Measurements from ENCODE around the gene R3HDM4.
"Not testable (repeated sequence)": the region's sequence is repeated elsewhere in the genome, so short reads cannot be mapped to it uniquely, and the experiment has no call there.

The R3HDM4 gene
- total RNA-seq: 65.7 to 171 (median 83.4) reads per million in 9 experiments

GRCh38 chr19:913080-913748, at the start of gene R3HDM4:
TSS of gene R3HDM4 (minus strand) at chr19:913219. CDS start at chr19:913157, 62 bp downstream.
- H3K27me3 Mint-ChIP-seq: peaks cover 6% of the 10 kb centered on the region in 2 donors
- H3K4me1 Mint-ChIP-seq (ENCODE audit: low read depth in 2 of 2): peaks cover 21 to 22% of the 10 kb centered on the region in 2 donors

GRCh38 chr19:961866-962620, 49.0 kb upstream of the R3HDM4 start:
- Mint-ChIP-seq H3K9me3 (no peaks in the 10 kb centered on the region), H3K36me3 (ENCODE audit: insufficient read depth) (peaks cover 18% of the 10 kb centered on the region), H3K27ac (no peak overlapping the region), H3K4me1 (ENCODE audit: low read depth in 2 of 2) (peaks cover 3 to 4% of the 10 kb centered on the region in 2 donors), H3K27me3 (no peaks in the 10 kb centered on the region), H3K4me3 (no peak overlapping the region)
- DNase-seq (no peak), ATAC-seq (replicated peaks) (no peak)

More at GRCh38 chr19:913080-913748, at the start of gene R3HDM4:
- Mint-ChIP-seq H3K36me3 (ENCODE audit: insufficient read depth) (peaks cover 37% of the 10 kb centered on the region), H3K27ac (peak within 1 kb of the TSS; percentile 77 to 83), H3K4me3 (peak within 1 kb of the TSS; percentile 83 to 84), H3K9me3 (no peaks in the 10 kb centered on the region)
- DNase-seq (peak; percentile 76 to 84 (median 80)), ATAC-seq (replicated peaks) (peak; percentile 66)

- Mint-ChIP-seq H3K27ac (no peak overlapping the region), H3K4me3 (no peak overlapping the region), H3K4me1 (ENCODE audit: low read depth in 2 of 2) (peaks cover 3 to 4% of the 10 kb centered on the region in 2 donors), H3K36me3 (ENCODE audit: insufficient read depth) (peaks cover 9% of the 10 kb centered on the region), H3K9me3 (no peaks in the 10 kb centered on the region), H3K27me3 (no peaks in the 10 kb centered on the region)
- DNase-seq (no peak), ATAC-seq (replicated peaks) (no peak)
These were observed 47.6 kb upstream of the R3HDM4 start for GRCh38 chr19:960601-960938.

GRCh38 chr19:960020-960419, 47.0 kb upstream of the R3HDM4 start:
- H3K27me3 Mint-ChIP-seq: no peaks in the 10 kb centered on the region
- no peaks in the 10 kb centered on the region for H3K9me3 Mint-ChIP-seq
- no peak overlapping the region for H3K27ac Mint-ChIP-seq
- no peak for ATAC-seq (replicated peaks)
- peaks cover 3 to 4% of the 10 kb centered on the region in 2 donors for H3K4me1 Mint-ChIP-seq (ENCODE audit: low read depth in 2 of 2)
- no peak overlapping the region for H3K4me3 Mint-ChIP-seq
- DNase-seq: no peak
- peaks cover 4% of the 10 kb centered on the region for H3K36me3 Mint-ChIP-seq (ENCODE audit: insufficient read depth)

GRCh38 chr19:958967-959855, 46.2 kb upstream of the R3HDM4 start:
- Mint-ChIP-seq H3K36me3 (ENCODE audit: insufficient read depth) (peaks cover 3% of the 10 kb centered on the region), H3K27me3 (no peaks in the 10 kb centered on the region), H3K4me3 (no peak overlapping the region), H3K9me3 (no peaks in the 10 kb centered on the region), H3K4me1 (ENCODE audit: low read depth in 2 of 2) (peaks cover 4 to 6% of the 10 kb centered on the region in 2 donors), H3K27ac (no peak overlapping the region)
- DNase-seq (no peak), ATAC-seq (replicated peaks) (no peak)

- DNase-seq; H3K4me3 Mint-ChIP-seq; H3K36me3 Mint-ChIP-seq (ENCODE audit: insufficient read depth); ATAC-seq (replicated peaks); H3K9me3 Mint-ChIP-seq; H3K27ac Mint-ChIP-seq; H3K27me3 Mint-ChIP-seq: not testable (repeated sequence)
- H3K4me1 Mint-ChIP-seq (ENCODE audit: low read depth in 2 of 2): peaks cover 8 to 16% of the 10 kb centered on the region in 2 donors
These were observed 44.6 kb upstream of the R3HDM4 start for GRCh38 chr19:957578-957977.

GRCh38 chr19:956766-957440, 43.9 kb upstream of the R3HDM4 start:
- peaks cover 8 to 16% of the 10 kb centered on the region in 2 donors for H3K4me1 Mint-ChIP-seq (ENCODE audit: low read depth in 2 of 2)
- H3K36me3 Mint-ChIP-seq (ENCODE audit: insufficient read depth): no peaks in the 10 kb centered on the region
- H3K4me3 Mint-ChIP-seq: no peak overlapping the region
- H3K27me3 Mint-ChIP-seq: no peaks in the 10 kb centered on the region
- no peak for DNase-seq
- H3K9me3 Mint-ChIP-seq: no peaks in the 10 kb centered on the region
- ATAC-seq (replicated peaks): no peak
- H3K27ac Mint-ChIP-seq: no peak overlapping the region

- peaks cover 8 to 21% of the 10 kb centered on the region in 2 donors for H3K4me1 Mint-ChIP-seq (ENCODE audit: low read depth in 2 of 2)
- no peaks in the 10 kb centered on the region for H3K9me3 Mint-ChIP-seq
- no peaks in the 10 kb centered on the region for H3K36me3 Mint-ChIP-seq (ENCODE audit: insufficient read depth)
- no peak overlapping the region for H3K4me3 Mint-ChIP-seq
- ATAC-seq (replicated peaks): no peak
- no peak overlapping the region for H3K27ac Mint-ChIP-seq
- DNase-seq: no peak
- H3K27me3 Mint-ChIP-seq: no peaks in the 10 kb centered on the region
These were observed 43.1 kb upstream of the R3HDM4 start for GRCh38 chr19:955803-956765.

GRCh38 chr19:954672-955494, 41.9 kb upstream of the R3HDM4 start:
- Mint-ChIP-seq H3K36me3 (ENCODE audit: insufficient read depth) (no peaks in the 10 kb centered on the region), H3K4me1 (ENCODE audit: low read depth in 2 of 2) (peaks cover 8 to 21% of the 10 kb centered on the region in 2 donors), H3K27me3 (no peaks in the 10 kb centered on the region), H3K27ac (no peak overlapping the region), H3K9me3 (no peaks in the 10 kb centered on the region), H3K4me3 (no peak overlapping the region)
- ATAC-seq (replicated peaks) (no peak), DNase-seq (no peak)

- Mint-ChIP-seq H3K9me3 (no peaks in the 10 kb centered on the region), H3K36me3 (ENCODE audit: insufficient read depth) (no peaks in the 10 kb centered on the region), H3K4me3 (no peak overlapping the region), H3K27me3 (no peaks in the 10 kb centered on the region), H3K4me1 (ENCODE audit: low read depth in 2 of 2) (peaks cover 6 to 18% of the 10 kb centered on the region in 2 donors), H3K27ac (no peak overlapping the region)
- ATAC-seq (replicated peaks): no peak
- no peak for DNase-seq
These were observed 41.3 kb upstream of the R3HDM4 start for GRCh38 chr19:954272-954671.

- Mint-ChIP-seq H3K9me3 (no peaks in the 10 kb centered on the region), H3K4me1 (ENCODE audit: low read depth in 2 of 2) (peaks cover 5 to 18% of the 10 kb centered on the region in 2 donors), H3K4me3 (peak overlapping the region; percentile 73 to 82), H3K36me3 (ENCODE audit: insufficient read depth) (no peaks in the 10 kb centered on the region), H3K27me3 (no peaks in the 10 kb centered on the region), H3K27ac (peak overlapping the region; percentile 74 to 85)
- no peak for ATAC-seq (replicated peaks)
- no peak for DNase-seq
These were observed 40.6 kb upstream of the R3HDM4 start for GRCh38 chr19:953445-954271.
